Gastrocnemius medialis (tissue), 4 donors: ENCODE measurements around the gene WNK2. TPM values are rescaled to one million over a fixed set of nuclear protein-coding genes. Genes with fewer than 3 reads are reported as not detected.
A peak's percentile ranks its signal among the peaks of the same experiment; 100 is the strongest.

Experiments
- ATAC-seq, 2 donors: fragments of 150-250 bp; one replicate each; pipeline ENCODE4 v1.9.1; 2016
- DNase-seq, 2 donors: peaks; one replicate each; pipeline ENCODE4 v3.0.0-alpha.2; 2019
- H3K27ac ChIP-seq, 4 donors: fragments of 200-600 bp; sonication (generic); 1 replicate in 1 of 4; 2 replicates in 3 of 4; pipeline ENCODE4 v1.5.1; 2016 to 2018; ENCODE audit warnings: mild to moderate bottlenecking in 2 of 4, moderate library complexity in 1 of 4
- H3K27me3 ChIP-seq, 3 donors: fragments of 200-600 bp; sonication (generic) in 2 of 3; 1 replicate in 1 of 3; 2 replicates in 2 of 3; pipeline versions ENCODE4 v1.5.1 to v1.6.0; 2016 to 2019; ENCODE audit warnings: mild to moderate bottlenecking in 1 of 3, moderate library complexity in 1 of 3
- H3K36me3 ChIP-seq, 2 donors: fragments of 200-600 bp; sonication (generic) in 1 of 2; one replicate each; pipeline ENCODE4 v1.5.1; 2017 to 2018
- H3K4me1 ChIP-seq, 2 donors: fragments of 200-600 bp; sonication (generic) in 1 of 2; one replicate each; pipeline ENCODE4 v1.5.1; 2016 to 2017; ENCODE audit warnings: mild to moderate bottlenecking in 2 of 2
- H3K4me3 ChIP-seq, 4 donors: fragments of 200-600 bp; sonication (generic) in 3 of 4; 1 replicate in 1 of 4; 2 replicates in 3 of 4; pipeline ENCODE4 v1.5.1; 2016 to 2019; ENCODE audit warnings: mild to moderate bottlenecking in 2 of 4
- H3K9me3 ChIP-seq, 3 donors: fragments of 200-600 bp; sonication (generic) in 2 of 3; 1 replicate in 1 of 3; 2 replicates in 2 of 3; pipeline ENCODE4 v1.5.1; 2016 to 2019
- CTCF ChIP-seq, 5 experiments: fragments of 450-650 bp in 3 of 5; fragments of 200-600 bp in 2 of 5; sonication (generic) in 2 of 5; IDR thresholded peaks in 4 of 5; conservative IDR thresholded peaks in 1 of 5; 1 replicate in 4 of 5; 2 replicates in 1 of 5; pipeline ENCODE4 v1.5.1; 2016 to 2019; ENCODE audit warnings: antibody characterized with exemption in 5 of 5, mild to moderate bottlenecking in 3 of 5, moderate library complexity in 3 of 5
- POLR2A ChIP-seq, 2 donors: fragments of 450-650 bp; IDR thresholded peaks; one replicate each; pipeline ENCODE4 v1.6.1; 2017; ENCODE audit warnings: antibody characterized with exemption in 2 of 2, mild to moderate bottlenecking in 2 of 2, moderate library complexity in 2 of 2
- in situ Hi-C, 4 donors: fragments of 200-750 bp; cut with MboI; loops; one replicate each; pipeline versions ENCODE4 v1.15.0 to v1.8.0; 2017; ENCODE audit warnings: low sequenced_read_pairs in 4 of 4
- intact Hi-C: fragments of 100-400 bp; cut with DNase I; formaldehyde crosslinking; loops from one replicate; pipeline ENCODE4 v1.15.1; 2023; ENCODE audit warnings: low total_unique reads
- total RNA-seq, 4 donors: library from RNA; depleted of rRNA; stranded (reverse); fragments of >200 nt; gene quantifications; one replicate each; pipeline versions ENCODE4 v1.1.0 to v1.2.3, GENCODE V29; 2016

WNK2 gene
- total RNA-seq, 4 donors from 2014 or later = 11.3 to 43.0 (median 24.7) TPM

- Histone ChIP-seq H3K27me3 (no peaks in the 10 kb centered on the region), H3K4me1 (peaks cover 14 to 29% of the 10 kb centered on the region in 2 donors), H3K9me3 (no peaks in the 10 kb centered on the region), H3K4me3 (no peak overlapping the region), H3K27ac (no peak overlapping the region), H3K36me3 (no peaks in the 10 kb centered on the region)
- ATAC-seq = no peak
- DNase-seq = no peak
- in situ Hi-C loops = no loop called here
- intact Hi-C loops = no loop called here
- TF ChIP-seq POLR2A (IDR thresholded peaks at IDR 0.05) (no peak), CTCF (IDR thresholded peaks at IDR 0.05 in 4 of 5, conservative IDR thresholded peaks at IDR 0.05 in 1 of 5) (no peak)
Observed at GRCh38 chr9:93244101-93244500, 60.2 kb downstream of the WNK2 start.

- ATAC-seq = no peak
- no peaks in the 10 kb centered on the region for H3K36me3 ChIP-seq
Observed at GRCh38 chr9:93244510-93245436, 60.8 kb downstream of the WNK2 start.

GRCh38 chr9:93245437-93245970, 61.6 kb downstream of the WNK2 start:
- intact Hi-C loops = no loop called here

More at GRCh38 chr9:93244510-93245436, 60.8 kb downstream of the WNK2 start:
- peak overlapping the region in 3 of 4 donors; percentile 39 to 59 (median 49) for H3K27ac ChIP-seq
- peaks cover 14 to 29% of the 10 kb centered on the region in 2 donors for H3K4me1 ChIP-seq
- no peak for DNase-seq
- no peak overlapping the region for H3K4me3 ChIP-seq
- in situ Hi-C loops (no loop called here), intact Hi-C loops (no loop called here)
- no peaks in the 10 kb centered on the region for H3K27me3 ChIP-seq
- TF ChIP-seq CTCF (IDR thresholded peaks at IDR 0.05 in 4 of 5, conservative IDR thresholded peaks at IDR 0.05 in 1 of 5) = no peak
- TF ChIP-seq POLR2A (IDR thresholded peaks at IDR 0.05) = no peak
- no peaks in the 10 kb centered on the region for H3K9me3 ChIP-seq

GRCh38 chr9:93246111-93246510, 62.2 kb downstream of the WNK2 start:
- no peaks in the 10 kb centered on the region for H3K9me3 ChIP-seq
- H3K36me3 ChIP-seq = no peaks in the 10 kb centered on the region
- in situ Hi-C loops (no loop called here), intact Hi-C loops (no loop called here)
- H3K27me3 ChIP-seq = no peaks in the 10 kb centered on the region
- H3K27ac ChIP-seq = peak overlapping the region in 2 of 4 donors; percentile 39 to 49
- H3K4me1 ChIP-seq = peaks cover 14 to 29% of the 10 kb centered on the region in 2 donors
- no peak for ATAC-seq
- DNase-seq = no peak
- no peak for TF ChIP-seq CTCF (IDR thresholded peaks at IDR 0.05 in 4 of 5, conservative IDR thresholded peaks at IDR 0.05 in 1 of 5)
- no peak for TF ChIP-seq POLR2A (IDR thresholded peaks at IDR 0.05)
- no peak overlapping the region for H3K4me3 ChIP-seq

More at GRCh38 chr9:93245437-93245970, 61.6 kb downstream of the WNK2 start:
- TF ChIP-seq POLR2A (IDR thresholded peaks at IDR 0.05) (no peak), CTCF (IDR thresholded peaks at IDR 0.05 in 4 of 5, conservative IDR thresholded peaks at IDR 0.05 in 1 of 5) (no peak)
- peak in 1 of 2 donors; percentile 61 for DNase-seq
- Histone ChIP-seq H3K27ac (peak overlapping the region in 3 of 4 donors; percentile 39 to 59 (median 49)), H3K4me1 (peaks cover 14 to 29% of the 10 kb centered on the region in 2 donors), H3K27me3 (no peaks in the 10 kb centered on the region), H3K36me3 (no peaks in the 10 kb centered on the region), H3K4me3 (no peak overlapping the region), H3K9me3 (no peaks in the 10 kb centered on the region)
- ATAC-seq = peak; percentile 75 to 79
- in situ Hi-C loops = no loop called here
